Measurements from ENCODE around the gene CIAO2B.
A peak's percentile ranks its signal among the peaks of the same experiment; 100 is the strongest.
"Not testable (repeated sequence)": the region's sequence is repeated elsewhere in the genome, so short reads cannot be mapped to it uniquely, and the experiment has no call there.

Gene CIAO2B

GRCh38 chr16:66958857-66959703, 24.9 kb upstream of the CIAO2B start:
- Mint-ChIP-seq H3K36me3 (ENCODE audit: low read depth) (no peaks in the 10 kb centered on the region), H3K9me3 (no peaks in the 10 kb centered on the region), H3K27ac (no peak overlapping the region), H3K4me1 (peaks cover 5% of the 10 kb centered on the region), H3K4me3 (no peak overlapping the region), H3K27me3 (ENCODE audit: low read depth) (peaks cover 24% of the 10 kb centered on the region)
- TF ChIP-seq CTCF (IDR thresholded peaks at IDR 0.05; ENCODE audit: unreplicated experiment in 3 of 3) = no peak

- H3K27ac Mint-ChIP-seq = peak overlapping the region in 1 of 3 experiments; percentile 33
- not testable (repeated sequence) for H3K4me3 Mint-ChIP-seq; H3K4me1 Mint-ChIP-seq; H3K36me3 Mint-ChIP-seq (ENCODE audit: low read depth); H3K9me3 Mint-ChIP-seq
- H3K27me3 Mint-ChIP-seq (ENCODE audit: low read depth) = peaks cover 20% of the 10 kb centered on the region
Measured at GRCh38 chr16:66956154-66956457, 21.9 kb upstream of the CIAO2B start.

- peaks cover 20% of the 10 kb centered on the region for H3K27me3 Mint-ChIP-seq (ENCODE audit: low read depth)
- H3K27ac Mint-ChIP-seq = peak overlapping the region in 2 of 3 experiments; percentile 3 to 33
- H3K4me1 Mint-ChIP-seq; H3K9me3 Mint-ChIP-seq; H3K36me3 Mint-ChIP-seq (ENCODE audit: low read depth); H3K4me3 Mint-ChIP-seq: not testable (repeated sequence)
Measured at GRCh38 chr16:66955363-66956153, 21.4 kb upstream of the CIAO2B start.

GRCh38 chr16:66954097-66954659, 20.0 kb upstream of the CIAO2B start:
- Mint-ChIP-seq H3K27me3 (ENCODE audit: low read depth) (peaks cover 16% of the 10 kb centered on the region), H3K4me3 (no peak overlapping the region), H3K27ac (no peak overlapping the region), H3K9me3 (peaks cover 7% of the 10 kb centered on the region), H3K4me1 (no peaks in the 10 kb centered on the region), H3K36me3 (ENCODE audit: low read depth) (peaks cover 3% of the 10 kb centered on the region)
- TF ChIP-seq CTCF (IDR thresholded peaks at IDR 0.05; ENCODE audit: unreplicated experiment in 3 of 3) = peak; percentile 76 to 82 (median 82)

GRCh38 chr16:66953462-66954096, 19.4 kb upstream of the CIAO2B start:
- Mint-ChIP-seq H3K36me3 (ENCODE audit: low read depth) (peaks cover 3% of the 10 kb centered on the region), H3K9me3 (peaks cover 7% of the 10 kb centered on the region), H3K27ac (no peak overlapping the region), H3K4me1 (no peaks in the 10 kb centered on the region), H3K27me3 (ENCODE audit: low read depth) (peaks cover 17% of the 10 kb centered on the region), H3K4me3 (no peak overlapping the region)
- no peak for TF ChIP-seq CTCF (IDR thresholded peaks at IDR 0.05; ENCODE audit: unreplicated experiment in 3 of 3)

GRCh38 chr16:66952430-66953110, 18.4 kb upstream of the CIAO2B start:
- Mint-ChIP-seq H3K27ac (no peak overlapping the region), H3K4me3 (no peak overlapping the region), H3K9me3 (peaks cover 7% of the 10 kb centered on the region), H3K27me3 (ENCODE audit: low read depth) (peaks cover 15% of the 10 kb centered on the region), H3K36me3 (ENCODE audit: low read depth) (peaks cover 3% of the 10 kb centered on the region), H3K4me1 (no peaks in the 10 kb centered on the region)
- TF ChIP-seq CTCF (IDR thresholded peaks at IDR 0.05; ENCODE audit: unreplicated experiment in 3 of 3) = no peak
